Measurements from ENCODE around the gene KPNA4.
"Not testable (repeated sequence)": the region's sequence is repeated elsewhere in the genome, so short reads cannot be mapped to it uniquely, and the experiment has no call there.

KPNA4 gene

DNA sequence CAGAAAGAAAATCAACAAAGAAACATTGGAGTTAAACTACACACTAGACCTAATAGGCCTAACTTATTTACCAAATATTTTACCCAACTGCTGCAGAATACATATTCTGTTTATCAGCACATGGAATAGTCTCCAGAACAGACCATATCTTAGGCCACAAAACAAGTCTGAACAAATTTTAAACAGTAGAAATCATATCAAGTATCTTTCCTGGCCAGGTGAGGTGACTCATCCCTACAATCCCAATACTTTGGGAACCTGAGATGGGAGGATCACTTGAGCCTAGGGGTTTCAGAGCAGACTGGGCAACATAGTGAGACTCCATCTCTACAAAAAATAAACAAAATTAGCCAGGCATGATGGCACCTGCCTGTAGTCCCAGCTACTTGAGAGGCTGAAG is 18.1 kb upstream of the KPNA4 start:
- H3K4me3 ChIP-seq (ENCODE audit: low read depth, low read length) = no peak overlapping the region
- TF ChIP-seq, protein P1, sequence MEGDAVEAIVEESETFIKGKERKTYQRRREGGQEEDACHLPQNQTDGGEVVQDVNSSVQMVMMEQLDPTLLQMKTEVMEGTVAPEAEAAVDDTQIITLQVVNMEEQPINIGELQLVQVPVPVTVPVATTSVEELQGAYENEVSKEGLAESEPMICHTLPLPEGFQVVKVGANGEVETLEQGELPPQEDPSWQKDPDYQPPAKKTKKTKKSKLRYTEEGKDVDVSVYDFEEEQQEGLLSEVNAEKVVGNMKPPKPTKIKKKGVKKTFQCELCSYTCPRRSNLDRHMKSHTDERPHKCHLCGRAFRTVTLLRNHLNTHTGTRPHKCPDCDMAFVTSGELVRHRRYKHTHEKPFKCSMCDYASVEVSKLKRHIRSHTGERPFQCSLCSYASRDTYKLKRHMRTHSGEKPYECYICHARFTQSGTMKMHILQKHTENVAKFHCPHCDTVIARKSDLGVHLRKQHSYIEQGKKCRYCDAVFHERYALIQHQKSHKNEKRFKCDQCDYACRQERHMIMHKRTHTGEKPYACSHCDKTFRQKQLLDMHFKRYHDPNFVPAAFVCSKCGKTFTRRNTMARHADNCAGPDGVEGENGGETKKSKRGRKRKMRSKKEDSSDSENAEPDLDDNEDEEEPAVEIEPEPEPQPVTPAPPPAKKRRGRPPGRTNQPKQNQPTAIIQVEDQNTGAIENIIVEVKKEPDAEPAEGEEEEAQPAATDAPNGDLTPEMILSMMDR (IDR thresholded peaks at IDR 0.05; ENCODE audit: control insufficient read depth, extremely low read depth, insufficient read depth) = no peak
- no peak for DNase-seq (ENCODE audit: low read depth)

DNA sequence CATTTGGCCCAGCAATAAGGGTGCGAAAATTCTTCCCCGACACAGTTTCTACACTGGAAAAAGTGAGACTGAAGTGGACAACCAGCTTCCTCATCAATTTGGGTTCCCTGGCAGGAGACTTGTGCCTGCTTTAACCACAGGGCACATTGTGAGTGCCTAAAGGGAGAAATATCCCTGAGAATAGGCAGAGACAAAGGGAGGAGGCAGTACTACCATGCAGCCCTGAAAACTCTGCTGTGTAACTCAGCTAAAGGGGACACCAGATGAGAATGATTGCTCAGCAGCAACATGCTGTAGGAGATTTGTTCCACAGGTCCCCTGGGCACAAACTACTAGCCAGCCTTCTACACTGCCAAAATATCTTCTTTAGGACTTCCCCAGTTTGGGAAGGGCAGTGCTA is 15.6 kb upstream of the KPNA4 start:
- no peak overlapping the region for H3K4me3 ChIP-seq (ENCODE audit: low read depth, low read length)

DNA sequence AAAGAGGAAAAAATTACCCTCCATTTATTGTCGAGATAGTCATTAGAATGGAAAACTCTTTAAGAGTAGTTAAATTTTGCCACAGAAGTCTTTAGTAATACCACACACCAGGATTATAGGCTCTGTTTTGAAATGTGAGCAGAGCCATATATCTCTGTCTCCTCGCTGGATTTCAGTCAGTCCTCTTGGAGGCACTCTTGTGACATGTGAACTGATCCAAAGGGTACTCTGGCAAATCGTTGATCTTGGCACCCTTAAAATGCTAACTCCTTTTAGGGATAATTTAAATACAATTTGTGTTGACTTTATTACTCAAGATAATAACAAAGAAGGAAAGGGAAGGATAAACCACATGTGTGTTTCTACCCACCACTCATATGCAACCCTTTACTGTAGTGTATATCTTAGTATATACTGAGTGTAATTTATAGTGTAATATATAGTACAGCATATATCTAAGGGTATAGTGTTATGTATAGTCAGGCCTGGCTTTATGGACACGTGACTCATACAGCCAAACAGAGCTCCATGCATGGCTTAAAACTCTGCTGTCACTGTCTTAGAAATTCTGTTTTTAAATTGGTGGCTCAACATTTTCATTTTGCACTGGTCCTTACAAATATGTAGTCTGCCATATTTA is 12.3 kb upstream of the KPNA4 start:
- TF ChIP-seq, protein P1 (IDR thresholded peaks at IDR 0.05; ENCODE audit: control insufficient read depth, extremely low read depth, insufficient read depth) = peak; percentile 73
- no peak overlapping the region for H3K4me3 ChIP-seq (ENCODE audit: low read depth, low read length)
- peak; percentile 26 for DNase-seq (ENCODE audit: low read depth)

More for the DNA sequence above, 15.6 kb upstream of the KPNA4 start:
- DNase-seq (ENCODE audit: low read depth) = no peak
- TF ChIP-seq, protein P1 (IDR thresholded peaks at IDR 0.05; ENCODE audit: control insufficient read depth, extremely low read depth, insufficient read depth) = no peak

DNA sequence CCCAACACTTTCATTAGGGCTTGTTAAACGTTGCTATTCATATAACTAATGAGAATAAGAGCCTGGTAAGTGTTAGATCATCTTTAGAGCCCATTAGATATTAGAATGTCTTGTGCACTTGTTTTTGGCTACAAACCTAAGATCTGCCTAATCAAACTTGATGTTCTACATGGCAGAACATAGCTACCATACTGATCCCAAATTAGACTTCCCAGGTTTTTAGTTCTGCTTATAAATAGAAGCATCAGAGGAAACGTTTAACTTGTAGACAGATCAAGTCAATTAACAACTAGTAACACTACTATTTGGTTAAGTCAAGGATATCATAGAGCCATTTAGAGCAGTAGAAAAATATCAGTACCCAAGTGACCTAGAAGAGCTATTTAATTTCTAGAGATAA is 11.7 kb upstream of the KPNA4 start:
- no peak overlapping the region for H3K4me3 ChIP-seq (ENCODE audit: low read depth, low read length)
- no peak for DNase-seq (ENCODE audit: low read depth)
- TF ChIP-seq, protein P1 (IDR thresholded peaks at IDR 0.05; ENCODE audit: control insufficient read depth, extremely low read depth, insufficient read depth) = no peak

DNA sequence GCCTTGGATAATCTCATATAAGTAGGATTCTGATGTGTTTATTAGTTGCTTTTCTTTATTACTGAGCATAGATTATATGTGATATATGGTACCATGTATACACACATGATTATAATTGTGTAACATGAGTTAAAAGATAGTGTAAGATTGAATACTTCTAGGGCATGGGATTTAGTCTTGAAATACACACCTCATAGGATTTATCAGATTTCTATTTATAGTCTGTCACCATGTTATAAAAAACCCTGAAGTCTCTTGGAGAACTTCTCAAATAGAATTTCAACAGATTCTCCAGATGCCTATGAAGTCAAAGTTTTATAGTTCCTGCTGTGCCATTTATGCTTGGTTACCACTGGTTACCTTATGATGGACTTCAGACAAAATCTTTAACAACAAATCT is 11.2 kb upstream of the KPNA4 start:
- DNase-seq (ENCODE audit: low read depth) = no peak
- TF ChIP-seq, protein P1 (IDR thresholded peaks at IDR 0.05; ENCODE audit: control insufficient read depth, extremely low read depth, insufficient read depth) = no peak
- H3K4me3 ChIP-seq (ENCODE audit: low read depth, low read length) = no peak overlapping the region

DNA sequence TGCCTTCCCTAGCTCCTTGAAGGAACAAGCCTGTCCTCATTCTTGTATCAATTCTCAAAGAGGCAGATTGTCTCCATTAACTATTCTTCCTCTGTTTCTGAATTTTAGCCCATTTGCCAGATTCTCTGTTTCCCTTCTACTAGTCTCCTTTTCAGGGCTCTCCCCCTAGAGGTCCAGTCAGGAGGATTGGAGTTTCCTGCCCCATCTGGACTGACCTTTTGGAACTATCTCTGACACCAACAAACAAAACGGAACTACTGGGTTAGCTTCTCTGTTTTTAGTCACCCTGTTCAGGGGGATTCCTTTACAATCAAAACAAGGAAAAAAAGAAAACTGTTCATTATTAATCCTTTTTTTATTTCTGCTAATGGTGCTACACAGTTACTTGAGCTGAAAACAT is 10.2 kb upstream of the KPNA4 start:
- no peak for DNase-seq (ENCODE audit: low read depth)
- TF ChIP-seq, protein P1 (IDR thresholded peaks at IDR 0.05; ENCODE audit: control insufficient read depth, extremely low read depth, insufficient read depth) = no peak
- H3K4me3 ChIP-seq (ENCODE audit: low read depth, low read length) = no peak overlapping the region

DNA sequence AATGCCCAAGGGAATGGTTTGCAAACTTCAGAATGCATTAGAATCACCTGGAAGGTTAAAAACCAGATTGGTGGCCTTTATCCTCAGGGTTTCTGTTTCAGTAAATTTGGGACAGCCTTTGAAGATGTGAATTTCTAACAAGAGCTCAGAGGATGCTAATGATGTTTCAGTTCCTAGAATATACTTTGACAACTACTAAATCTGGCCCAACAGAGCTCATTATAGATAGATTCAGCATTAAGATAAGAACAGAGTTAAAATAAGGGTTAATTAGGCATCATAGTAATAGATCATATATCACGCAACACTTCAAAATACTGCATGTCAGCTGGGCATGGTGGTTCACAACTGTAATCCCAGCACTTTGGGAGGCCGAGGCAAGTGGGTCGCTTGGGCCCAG is 9.3 kb upstream of the KPNA4 start:
- no peak overlapping the region for H3K4me3 ChIP-seq (ENCODE audit: low read depth, low read length)
- DNase-seq (ENCODE audit: low read depth) = no peak
- TF ChIP-seq, protein P1 (IDR thresholded peaks at IDR 0.05; ENCODE audit: control insufficient read depth, extremely low read depth, insufficient read depth) = no peak

DNA sequence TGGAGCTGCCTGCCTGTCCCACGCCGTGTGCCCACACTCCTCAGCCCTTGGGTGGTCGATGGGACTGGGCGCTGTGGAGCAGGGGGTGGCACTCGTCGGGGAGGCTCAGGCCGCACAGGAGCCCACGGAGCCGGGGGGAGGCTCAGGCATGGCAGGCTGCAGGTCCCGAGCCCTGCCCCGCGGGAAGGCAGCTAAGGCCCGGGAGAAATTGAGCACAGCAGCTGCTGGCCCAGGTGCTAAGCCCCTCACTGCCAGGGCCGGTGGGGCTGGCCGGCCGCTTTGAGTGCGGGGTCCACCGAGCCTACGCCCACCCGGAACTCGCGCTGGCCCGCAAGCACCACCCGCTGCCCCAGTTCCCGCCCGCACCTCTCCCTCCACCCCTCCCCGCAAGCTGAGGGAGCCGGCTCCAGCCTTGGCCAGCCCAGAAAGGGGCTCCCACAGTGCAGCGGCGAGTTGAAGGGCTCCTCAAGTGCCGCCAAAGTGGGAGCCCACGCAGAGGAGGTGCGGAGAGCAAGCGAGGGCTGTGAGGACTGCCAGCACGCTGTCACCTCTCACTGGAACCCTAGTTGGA is 8.7 kb upstream of the KPNA4 start:
- not testable (repeated sequence) for H3K4me3 ChIP-seq (ENCODE audit: low read depth, low read length); DNase-seq (ENCODE audit: low read depth)

Measured in LNCaP clone FGC (cell line).